Keratinocyte (primary cell): ENCODE results near the gene SNRK. TPM values are rescaled to one million over a fixed set of nuclear protein-coding genes. Genes with fewer than 3 reads are reported as not detected.

Experiments used
- DNase-seq: peaks from one replicate; pipeline ENCODE4 v3.0.0-alpha.2; 2011; ENCODE audit warnings: low read depth, missing footprints, low spot score
- FAIRE-seq: peaks from 2 replicates; lab custom pipeline; 2011; peaks lifted over from hg19 to GRCh38; lab: Jason Lieb, UNC
- H2AFZ ChIP-seq: 2 replicates; pipeline ENCODE4 v1.6.0; 2012; ENCODE audit warnings: low read length, control low read depth, inconsistent platforms; ENCODE audit not compliant: control insufficient read depth
- H3K27ac ChIP-seq: 2 replicates; pipeline ENCODE4 v1.5.1; 2011; ENCODE audit warnings: low read length; ENCODE audit not compliant: control insufficient read depth, insufficient read depth
- H3K27me3 ChIP-seq: 3 replicates; pipeline ENCODE4 v1.6.0; 2011; ENCODE audit warnings: low read length; ENCODE audit not compliant: control insufficient read depth, insufficient read depth; ENCODE audit errors: extremely low read depth
- H3K36me3 ChIP-seq, 2 experiments: 2 replicates in 1 of 2; 3 replicates in 1 of 2; pipeline ENCODE4 v1.5.1; 2011; ENCODE audit warnings: low read length in 2 of 2, mild to moderate bottlenecking in 1 of 2; ENCODE audit not compliant: control insufficient read depth in 2 of 2, insufficient read depth in 2 of 2; ENCODE audit errors: extremely low read depth in 1 of 2
- H3K4me1 ChIP-seq: 3 replicates; pipeline ENCODE4 v1.5.1; 2011; ENCODE audit warnings: low read length; ENCODE audit not compliant: control insufficient read depth, insufficient read depth; ENCODE audit errors: extremely low read depth
- H3K4me2 ChIP-seq: 3 replicates; pipeline ENCODE4 v1.6.0; 2011; ENCODE audit warnings: low read depth, low read length; ENCODE audit not compliant: control insufficient read depth, insufficient read depth; ENCODE audit errors: extremely low read depth
- H3K4me3 ChIP-seq, 3 experiments: fragments of 200-600 bp in 1 of 3; sonication (generic) in 1 of 3; 2 replicates in 2 of 3; 3 replicates in 1 of 3; pipeline ENCODE4 v1.5.1; 2011 to 2016; ENCODE audit warnings: low read length in 3 of 3, mild to moderate bottlenecking in 3 of 3, control low read depth in 2 of 3, inconsistent platforms in 1 of 3, low read depth in 1 of 3, mixed read lengths in 1 of 3, mixed run types in 1 of 3, moderate library complexity in 1 of 3; ENCODE audit not compliant: control insufficient read depth in 2 of 3, insufficient read depth in 2 of 3; ENCODE audit errors: extremely low read depth in 1 of 3
- H3K79me2 ChIP-seq: 2 replicates; pipeline ENCODE4 v1.6.0; 2012; ENCODE audit warnings: low read length; ENCODE audit not compliant: control insufficient read depth, insufficient read depth
- H3K9ac ChIP-seq: 3 replicates; pipeline ENCODE4 v1.6.0; 2011; ENCODE audit warnings: low read length; ENCODE audit not compliant: control insufficient read depth, insufficient read depth; ENCODE audit errors: extremely low read depth
- H3K9me1 ChIP-seq: 3 replicates; pipeline ENCODE4 v1.6.0; 2011; ENCODE audit warnings: low read length; ENCODE audit not compliant: control insufficient read depth, insufficient read depth; ENCODE audit errors: extremely low read depth
- H3K9me3 ChIP-seq: 2 replicates; pipeline ENCODE4 v1.5.1; 2012; ENCODE audit warnings: low read depth, low read length; ENCODE audit not compliant: control insufficient read depth
- H4K20me1 ChIP-seq: 3 replicates; pipeline ENCODE4 v1.6.0; 2011; ENCODE audit warnings: low read length; ENCODE audit not compliant: control insufficient read depth, insufficient read depth; ENCODE audit errors: extremely low read depth
- EZH2 ChIP-seq: IDR thresholded peaks from one replicate; pipeline ENCODE4 v1.6.1; 2012; ENCODE audit warnings: inconsistent platforms, mild to moderate bottlenecking, low read length, moderate library complexity
- dilution Hi-C: fragments of 300-500 bp; cut with MboI; formaldehyde crosslinking; loops from one replicate; pipeline ENCODE4 v1.7.0; 2020; ENCODE audit warnings: low sequenced_read_pairs; ENCODE audit not compliant: extremely low pct_ligation_motif_present
- polyA plus RNA-seq, 5 experiments: library from polyadenylated mRNA; depleted of rRNA in 3 of 5; stranded (reverse) in 3 of 5; stranded (forward) in 1 of 5; unstranded in 1 of 5; fragments of >200 nt; gene quantifications; 1 replicate in 1 of 5; 2 replicates in 3 of 5; 3 replicates in 1 of 5; pipeline versions ENCODE4 v1.2.1 to v1.2.3, GENCODE V29; 2011 to 2012; ENCODE audit warnings: missing spikeins in 2 of 5, low read depth in 1 of 5, low replicate concordance in 1 of 5
- TF ChIP-seq, protein P1 (sequence below), 3 experiments: IDR thresholded peaks in 1 of 3; conservative IDR thresholded peaks in 1 of 3; optimal IDR thresholded peaks in 1 of 3; 2 replicates in 2 of 3; 3 replicates in 1 of 3; pipeline versions ENCODE3 to v1.5.1; 2011; ENCODE audit warnings: low read length in 3 of 3, mild to moderate bottlenecking in 3 of 3, moderate library complexity in 2 of 3, control low read depth in 1 of 3, inconsistent platforms in 1 of 3; ENCODE audit not compliant: insufficient read depth in 2 of 3; ENCODE audit errors: extremely low read depth in 1 of 3

The SNRK gene
- polyA plus RNA-seq, 1 donor (not counting 4 experiments of a cell fraction or from before 2014, with no cell fraction given) = 15.7 TPM

DNA sequence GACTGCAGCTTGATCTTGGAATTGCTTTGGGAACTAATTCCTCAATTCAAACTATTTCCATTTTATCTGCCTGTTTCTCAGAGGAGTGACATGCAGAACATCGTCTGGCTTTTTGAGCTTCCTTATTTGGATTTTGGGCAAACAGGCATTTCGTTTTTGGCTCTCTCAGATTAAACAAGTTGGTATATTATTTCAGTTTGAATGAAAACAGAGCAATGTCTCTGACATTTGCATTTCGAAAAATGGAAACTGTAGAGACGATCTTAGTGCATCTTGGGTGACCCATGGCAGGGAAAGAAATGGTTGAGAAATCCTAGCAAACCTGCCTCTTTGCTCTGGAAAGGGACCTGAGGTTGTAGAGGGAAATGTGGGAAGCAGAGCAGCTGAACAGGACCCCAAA, 33.0 kb upstream of the SNRK start:
- H2AFZ ChIP-seq = no peak overlapping the region
- H3K9me1 ChIP-seq = no peaks in the 10 kb centered on the region
- no peaks in the 10 kb centered on the region for H3K4me1 ChIP-seq
- no peaks in the 10 kb centered on the region for H3K27me3 ChIP-seq
- TF ChIP-seq, protein P1, sequence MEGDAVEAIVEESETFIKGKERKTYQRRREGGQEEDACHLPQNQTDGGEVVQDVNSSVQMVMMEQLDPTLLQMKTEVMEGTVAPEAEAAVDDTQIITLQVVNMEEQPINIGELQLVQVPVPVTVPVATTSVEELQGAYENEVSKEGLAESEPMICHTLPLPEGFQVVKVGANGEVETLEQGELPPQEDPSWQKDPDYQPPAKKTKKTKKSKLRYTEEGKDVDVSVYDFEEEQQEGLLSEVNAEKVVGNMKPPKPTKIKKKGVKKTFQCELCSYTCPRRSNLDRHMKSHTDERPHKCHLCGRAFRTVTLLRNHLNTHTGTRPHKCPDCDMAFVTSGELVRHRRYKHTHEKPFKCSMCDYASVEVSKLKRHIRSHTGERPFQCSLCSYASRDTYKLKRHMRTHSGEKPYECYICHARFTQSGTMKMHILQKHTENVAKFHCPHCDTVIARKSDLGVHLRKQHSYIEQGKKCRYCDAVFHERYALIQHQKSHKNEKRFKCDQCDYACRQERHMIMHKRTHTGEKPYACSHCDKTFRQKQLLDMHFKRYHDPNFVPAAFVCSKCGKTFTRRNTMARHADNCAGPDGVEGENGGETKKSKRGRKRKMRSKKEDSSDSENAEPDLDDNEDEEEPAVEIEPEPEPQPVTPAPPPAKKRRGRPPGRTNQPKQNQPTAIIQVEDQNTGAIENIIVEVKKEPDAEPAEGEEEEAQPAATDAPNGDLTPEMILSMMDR (optimal IDR thresholded peaks at IDR 0.05 in 1 of 3, IDR thresholded peaks at IDR 0.05 in 1 of 3, conservative IDR thresholded peaks at IDR 0.05 in 1 of 3; ENCODE audit: extremely low read depth in 1 of 3, insufficient read depth in 2 of 3, low read length in 3 of 3) = no peak
- TF ChIP-seq EZH2 = no peak
- no peak overlapping the region for H3K27ac ChIP-seq
- no peaks in the 10 kb centered on the region for H4K20me1 ChIP-seq
- no peak overlapping the region for H3K4me2 ChIP-seq
- no peaks in the 10 kb centered on the region for H3K79me2 ChIP-seq
- no peak overlapping the region for H3K9ac ChIP-seq
- no peaks in the 10 kb centered on the region for H3K9me3 ChIP-seq
- FAIRE-seq (no peak), DNase-seq (no peak)
- no peak overlapping the region for H3K4me3 ChIP-seq
- dilution Hi-C loops = no loop called here
- no peaks in the 10 kb centered on the region for H3K36me3 ChIP-seq

DNA sequence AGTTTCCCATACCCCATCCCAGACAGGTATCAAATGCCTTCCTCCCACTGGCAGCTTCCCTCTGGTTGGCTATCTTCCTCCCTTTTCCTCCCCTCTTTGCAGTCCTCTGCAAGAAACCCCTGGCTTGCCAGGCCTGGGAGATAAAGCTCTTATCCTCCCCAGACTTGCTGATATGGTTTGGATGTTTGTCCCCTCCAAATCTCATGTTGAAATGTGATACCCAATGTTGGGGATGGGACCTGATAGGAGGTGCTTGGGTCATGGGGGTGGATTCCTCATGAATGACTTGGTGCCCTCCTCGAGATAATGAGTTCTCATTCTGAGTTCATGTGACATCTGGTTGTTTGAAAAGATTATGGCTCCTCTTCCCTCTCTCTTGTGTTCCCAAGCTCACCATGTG, 32.2 kb upstream of the SNRK start:
- H3K79me2 ChIP-seq = no peaks in the 10 kb centered on the region
- H3K27me3 ChIP-seq = no peaks in the 10 kb centered on the region
- H3K27ac ChIP-seq = no peak overlapping the region
- DNase-seq = no peak
- H3K9me1 ChIP-seq = no peaks in the 10 kb centered on the region
- no peaks in the 10 kb centered on the region for H4K20me1 ChIP-seq
- TF ChIP-seq, protein P1 (optimal IDR thresholded peaks at IDR 0.05 in 1 of 3, IDR thresholded peaks at IDR 0.05 in 1 of 3, conservative IDR thresholded peaks at IDR 0.05 in 1 of 3; ENCODE audit: extremely low read depth in 1 of 3, insufficient read depth in 2 of 3, low read length in 3 of 3) = no peak
- no peak for TF ChIP-seq EZH2
- no peak overlapping the region for H2AFZ ChIP-seq
- H3K9ac ChIP-seq = no peak overlapping the region
- H3K4me3 ChIP-seq = no peak overlapping the region
- FAIRE-seq = no peak
- no peak overlapping the region for H3K4me2 ChIP-seq
- dilution Hi-C loops = no loop called here
- H3K9me3 ChIP-seq = no peaks in the 10 kb centered on the region
- peaks cover 2% of the 10 kb centered on the region for H3K4me1 ChIP-seq
- no peaks in the 10 kb centered on the region for H3K36me3 ChIP-seq
